ENCODE results near the gene SPTBN5. TPM values are rescaled to one million over a fixed set of nuclear protein-coding genes. Genes with fewer than 3 reads are reported as not detected.

Gene SPTBN5
- total RNA-seq, 1 experiment from 2014 or later = 1.2 TPM

GRCh38 chr15:41891226-41891625 is 2.6 kb downstream of the SPTBN5 start (continued):
- TF ChIP-seq IRF2 (CRISPR knock-in tag; IDR thresholded peaks at IDR 0.05; ENCODE audit: borderline replicate concordance, low read depth) (no peak), RORB (CRISPR knock-in tag; IDR thresholded peaks at IDR 0.05) (no peak), HMGXB4 (CRISPR knock-in tag; IDR thresholded peaks at IDR 0.05) (no peak), ZMAT4 (CRISPR knock-in tag; IDR thresholded peaks at IDR 0.05) (no peak), GTF2I (CRISPR knock-in tag; conservative IDR thresholded peaks at IDR 0.05) (no peak), NR1H2 (CRISPR knock-in tag; IDR thresholded peaks at IDR 0.05) (no peak), CBFB (CRISPR knock-in tag; IDR thresholded peaks at IDR 0.05; ENCODE audit: low read depth) (no peak), ZNF121 (CRISPR knock-in tag; IDR thresholded peaks at IDR 0.05) (no peak)

- Mint-ChIP-seq H3K4me3 (no peak overlapping the region), H3K27ac (no peak overlapping the region), H3K27me3 (ENCODE audit: low read depth) (no peaks in the 10 kb centered on the region), H3K36me3 (no peaks in the 10 kb centered on the region), H3K4me1 (no peaks in the 10 kb centered on the region), H3K9me3 (no peaks in the 10 kb centered on the region)
- CTCF ChIA-PET = interaction anchor here (0.9 to 3.9 kb wide), 2 partner anchors 14 to 287 kb away, joined by 3 to 27 read pairs; no protein-coding TSS in a partner anchor
- ATAC-seq (no peak), DNase-seq (ENCODE audit: low spot score) (no peak)
- POLR2A ChIA-PET = no interaction called here
- TF ChIP-seq TCF7 (CRISPR knock-in tag; IDR thresholded peaks at IDR 0.05; ENCODE audit: low read depth) = no peak
- TF ChIP-seq ZNF423 (CRISPR knock-in tag; IDR thresholded peaks at IDR 0.05) = no peak
- TF ChIP-seq ARID4B (CRISPR knock-in tag; IDR thresholded peaks at IDR 0.05; ENCODE audit: borderline replicate concordance) = no peak
- TF ChIP-seq NFATC4 (CRISPR knock-in tag; IDR thresholded peaks at IDR 0.05) = no peak
- TF ChIP-seq FOXP1 (CRISPR knock-in tag; IDR thresholded peaks at IDR 0.05; ENCODE audit: borderline replicate concordance) = no peak
- no peak for TF ChIP-seq ZMAT4 (CRISPR knock-in tag; IDR thresholded peaks at IDR 0.05)
- TF ChIP-seq ZBTB43 (CRISPR knock-in tag; IDR thresholded peaks at IDR 0.05) = no peak
- TF ChIP-seq ATF6 (CRISPR knock-in tag; IDR thresholded peaks at IDR 0.05) = no peak
- TF ChIP-seq AFF4 (CRISPR knock-in tag; IDR thresholded peaks at IDR 0.05; ENCODE audit: borderline replicate concordance) = no peak
- no peak for TF ChIP-seq IRF2 (CRISPR knock-in tag; IDR thresholded peaks at IDR 0.05; ENCODE audit: borderline replicate concordance, low read depth)
- no peak for TF ChIP-seq ZNF263 (CRISPR knock-in tag; IDR thresholded peaks at IDR 0.05; ENCODE audit: low read depth)
- TF ChIP-seq CDX4 (CRISPR knock-in tag; IDR thresholded peaks at IDR 0.05; ENCODE audit: borderline replicate concordance) = no peak
These were observed 3.7 kb downstream of the SPTBN5 start for GRCh38 chr15:41890050-41890690.
